ENCODE data around the gene PAX2. TPM values are rescaled to one million over a fixed set of nuclear protein-coding genes. Genes with fewer than 3 reads are reported as not detected.

PAX2 gene
- total and polyA plus RNA-seq, 2 experiments from 2014 or later: not detected

GRCh38 chr10:100858261-100858660 lies 112.9 kb downstream of the PAX2 start:
- no peak overlapping the region for H3K4me3 ChIP-seq
- no peak for DNase-seq (ENCODE audit: low spot score)
- no peaks in the 10 kb centered on the region for H3K36me3 ChIP-seq (replicated peaks; ENCODE audit: insufficient read depth, low read depth)
- H3K9me3 ChIP-seq (ENCODE audit: low read depth): no peaks in the 10 kb centered on the region
- no peak overlapping the region for H2AFZ ChIP-seq
- no peak for TF ChIP-seq EZH2phosphoT487 (IDR thresholded peaks at IDR 0.05; ENCODE audit: low read depth, severe bottlenecking, unreplicated experiment)
- TF ChIP-seq EZH2 (IDR thresholded peaks at IDR 0.05; ENCODE audit: borderline replicate concordance): no peak
- TF ChIP-seq CTCF (IDR thresholded peaks at IDR 0.05; ENCODE audit: poor library complexity): no peak
- no peaks in the 10 kb centered on the region for H4K20me1 ChIP-seq (ENCODE audit: insufficient read depth, poor library complexity, severe bottlenecking)
- no peak overlapping the region for H3K4me2 ChIP-seq
- H3K9me2 ChIP-seq (replicated peaks; ENCODE audit: insufficient read depth): no peaks in the 10 kb centered on the region
- WGBS (ENCODE audit: low lambda C conversion rate, missing lambda C conversion rate): 76% methylated on average over 4 of the region's 4 CpGs
- H3K27me3 ChIP-seq: peaks cover 65% of the 10 kb centered on the region
- no peaks in the 10 kb centered on the region for H3K4me1 ChIP-seq (ENCODE audit: insufficient read depth)
- H3K79me2 ChIP-seq: no peaks in the 10 kb centered on the region
- no peak overlapping the region for H3K27ac ChIP-seq

GRCh38 chr10:100858747-100859483 lies 113.5 kb downstream of the PAX2 start:
- H4K20me1 ChIP-seq (ENCODE audit: insufficient read depth, poor library complexity, severe bottlenecking): no peaks in the 10 kb centered on the region
- TF ChIP-seq CTCF (IDR thresholded peaks at IDR 0.05; ENCODE audit: poor library complexity): no peak
- TF ChIP-seq EZH2 (IDR thresholded peaks at IDR 0.05; ENCODE audit: borderline replicate concordance): no peak
- TF ChIP-seq EZH2phosphoT487 (IDR thresholded peaks at IDR 0.05; ENCODE audit: low read depth, severe bottlenecking, unreplicated experiment): no peak
- DNase-seq (ENCODE audit: low spot score): no peak
- H3K4me3 ChIP-seq: no peak overlapping the region
- H3K79me2 ChIP-seq: no peaks in the 10 kb centered on the region
- no peak overlapping the region for H3K4me2 ChIP-seq
- WGBS (ENCODE audit: low lambda C conversion rate, missing lambda C conversion rate): 66% methylated on average over 21 of the region's 21 CpGs
- no peaks in the 10 kb centered on the region for H3K4me1 ChIP-seq (ENCODE audit: insufficient read depth)
- H3K27me3 ChIP-seq: peaks cover 67% of the 10 kb centered on the region
- no peak overlapping the region for H2AFZ ChIP-seq
- H3K9me3 ChIP-seq (ENCODE audit: low read depth): no peaks in the 10 kb centered on the region
- H3K36me3 ChIP-seq (replicated peaks; ENCODE audit: insufficient read depth, low read depth): no peaks in the 10 kb centered on the region
- no peaks in the 10 kb centered on the region for H3K9me2 ChIP-seq (replicated peaks; ENCODE audit: insufficient read depth)
- no peak overlapping the region for H3K27ac ChIP-seq

GRCh38 chr10:100859484-100859763 lies 114.0 kb downstream of the PAX2 start:
- H2AFZ ChIP-seq: no peak overlapping the region
- H3K36me3 ChIP-seq (replicated peaks; ENCODE audit: insufficient read depth, low read depth): no peaks in the 10 kb centered on the region
- no peaks in the 10 kb centered on the region for H3K9me2 ChIP-seq (replicated peaks; ENCODE audit: insufficient read depth)
- no peak for DNase-seq (ENCODE audit: low spot score)
- H3K27ac ChIP-seq: no peak overlapping the region
- H3K27me3 ChIP-seq: peaks cover 67% of the 10 kb centered on the region
- no peaks in the 10 kb centered on the region for H3K4me1 ChIP-seq (ENCODE audit: insufficient read depth)
- TF ChIP-seq CTCF (IDR thresholded peaks at IDR 0.05; ENCODE audit: poor library complexity) (no peak), EZH2 (IDR thresholded peaks at IDR 0.05; ENCODE audit: borderline replicate concordance) (no peak), EZH2phosphoT487 (IDR thresholded peaks at IDR 0.05; ENCODE audit: low read depth, severe bottlenecking, unreplicated experiment) (no peak)
- no peaks in the 10 kb centered on the region for H4K20me1 ChIP-seq (ENCODE audit: insufficient read depth, poor library complexity, severe bottlenecking)
- H3K79me2 ChIP-seq: no peaks in the 10 kb centered on the region
- no peaks in the 10 kb centered on the region for H3K9me3 ChIP-seq (ENCODE audit: low read depth)
- no peak overlapping the region for H3K4me2 ChIP-seq
- WGBS (ENCODE audit: low lambda C conversion rate, missing lambda C conversion rate): 77% methylated on average over 5 of the region's 6 CpGs
- H3K4me3 ChIP-seq: no peak overlapping the region

Measured in hepatocyte (in vitro differentiated cells).